Aorta (tissue), 5 donors: Measurements from ENCODE around the gene POLD2. TPM values are rescaled to one million over a fixed set of nuclear protein-coding genes. Genes with fewer than 3 reads are reported as not detected.

Experiments used
- ATAC-seq: fragments of 200-7000 bp; cut with Tn5 transposase; one replicate; pipeline ENCODE4 v1.9.1; 2022; ENCODE audit warnings: moderate library complexity; ENCODE audit not compliant: low FRiP score
- DNase-seq, 2 donors: peaks; one replicate each; pipeline ENCODE4 v3.0.0-alpha.2; 2020
- H3K27ac ChIP-seq, 2 donors: one replicate each; pipeline ENCODE4 v1.5.1; 2013; ENCODE audit warnings: low read length in 2 of 2, mild to moderate bottlenecking in 2 of 2, moderate library complexity in 2 of 2, control low read depth in 1 of 2, inconsistent platforms in 1 of 2, low read depth in 1 of 2
- H3K27me3 ChIP-seq, 2 donors: one replicate each; pipeline ENCODE4 v1.6.1; 2013; ENCODE audit warnings: control low read depth in 1 of 2, low read length in 1 of 2, mild to moderate bottlenecking in 1 of 2, moderate library complexity in 1 of 2; ENCODE audit not compliant: insufficient read depth in 2 of 2, control insufficient read depth in 1 of 2
- H3K36me3 ChIP-seq, 2 donors: one replicate each; pipeline ENCODE4 v1.6.1; 2013; ENCODE audit warnings: control low read depth in 1 of 2, low read length in 1 of 2, mild to moderate bottlenecking in 1 of 2; ENCODE audit not compliant: insufficient read depth in 2 of 2, control insufficient read depth in 1 of 2
- H3K4me1 ChIP-seq, 2 donors: one replicate each; pipeline ENCODE4 v1.6.1; 2013; ENCODE audit warnings: low read length in 2 of 2, control low read depth in 1 of 2, mild to moderate bottlenecking in 1 of 2, moderate library complexity in 1 of 2; ENCODE audit not compliant: insufficient read depth in 2 of 2, control insufficient read depth in 1 of 2
- H3K4me3 ChIP-seq, 2 donors: one replicate each; pipeline ENCODE4 v1.5.1; 2013; ENCODE audit warnings: low read length in 2 of 2, control low read depth in 1 of 2, mild to moderate bottlenecking in 1 of 2
- H3K9me3 ChIP-seq: one replicate; pipeline ENCODE4 v1.6.1; 2013; ENCODE audit warnings: mild to moderate bottlenecking, low read length; ENCODE audit not compliant: control insufficient read depth
- WGBS, 2 donors: extraction: QIAGEN DNeasy Blood & Tissue Kit; methylation state at CpG; one replicate each; pipeline ENCODE4 v1.1.7; 2013; 5-methylcytosine and 5-hydroxymethylcytosine counted together
- intact Hi-C, 2 donors: fragments of 100-400 bp; cut with DNase I; formaldehyde crosslinking; loops; one replicate each; pipeline versions ENCODE4 v1.14.2 to v1.15.0; 2022
- microRNA-seq, 2 donors: library from miRNA; unstranded; fragments of <30 nt; microRNA quantifications; one replicate each; pipeline ENCODE4 v1.2.0, GENCODE V29; 2020
- polyA plus RNA-seq, 2 donors: library from polyadenylated mRNA; stranded (reverse); fragments of 200-250 nt; gene quantifications; one replicate each; pipeline ENCODE4 v1.2.3, GENCODE V29; 2013
- total RNA-seq, 2 donors: library from RNA; stranded (reverse); fragmentation: NEBNext Ultra II Directional; extraction: Animal tissue kit (Norgen Biotek cat#: 25700); gene quantifications; one replicate each; pipeline ENCODE4 v1.2.1, GENCODE V29; 2021
- donor health status: healthy with polysubstance abuse.
- donor health status: Bipolar disorder and iron deficiency.
- donor health status: DM: no; HTN: no; CAD: no.
- donor health status: DM: no; HTN: no; CAD: no.
- donor health status: DM: yes; HTN: yes; CAD: no.

The POLD2 gene
- total and polyA plus RNA-seq, 4 donors = 31.6 to 93.1 (median 51.5) TPM

- intact Hi-C loops = no loop called here
- Histone ChIP-seq H3K9me3 (no peaks in the 10 kb centered on the region), H3K4me1 (no peaks in the 10 kb centered on the region), H3K36me3 (no peaks in the 10 kb centered on the region), H3K27me3 (no peaks in the 10 kb centered on the region), H3K4me3 (no peak overlapping the region), H3K27ac (no peak overlapping the region)
- 77 to 82% methylated on average over 11 of the region's 11 CpGs for WGBS, 2 donors
- DNase-seq = peak; percentile 44 to 47
- no peak for ATAC-seq
Observed at GRCh38 chr7:44067064-44067951, 56.0 kb downstream of the POLD2 start.

- Histone ChIP-seq H3K27ac (no peak overlapping the region), H3K4me1 (no peaks in the 10 kb centered on the region), H3K36me3 (no peaks in the 10 kb centered on the region), H3K4me3 (no peak overlapping the region), H3K27me3 (no peaks in the 10 kb centered on the region), H3K9me3 (no peaks in the 10 kb centered on the region)
- intact Hi-C loops = no loop called here
- WGBS, 2 donors = 68 to 76% methylated on average over 7 of the region's 7 CpGs
- ATAC-seq (no peak), DNase-seq (peak in 1 of 2 donors; percentile 38)
Observed at GRCh38 chr7:44066494-44067063, 56.8 kb downstream of the POLD2 start.

- 38 to 43% methylated on average over 6 of the region's 6 CpGs for WGBS, 2 donors
- intact Hi-C loops = no loop called here
- ATAC-seq = no peak
- H3K27ac ChIP-seq = no peak overlapping the region
- DNase-seq = no peak
- no peak overlapping the region for H3K4me3 ChIP-seq
- no peaks in the 10 kb centered on the region for H3K36me3 ChIP-seq
- no peaks in the 10 kb centered on the region for H3K27me3 ChIP-seq
- H3K9me3 ChIP-seq = no peaks in the 10 kb centered on the region
- no peaks in the 10 kb centered on the region for H3K4me1 ChIP-seq
Observed at GRCh38 chr7:44066111-44066460, 57.3 kb downstream of the POLD2 start.

GRCh38 chr7:44065431-44066110 is 57.8 kb downstream of the POLD2 start, which contains the start of gene PGAM2:
Gene PGAM2, minus strand, starts transcription at chr7:44065567. Its CDS starts 38 bp downstream, at chr7:44065529.
- intact Hi-C loops = no loop called here
- Histone ChIP-seq H3K9me3 (no peaks in the 10 kb centered on the region), H3K4me3 (no peak within 1 kb of the TSS), H3K27ac (no peak within 1 kb of the TSS), H3K27me3 (no peaks in the 10 kb centered on the region), H3K4me1 (no peaks in the 10 kb centered on the region), H3K36me3 (no peaks in the 10 kb centered on the region)
- whole genome bisulfite sequencing, 2 donors = 5 to 8% methylated on average over 14 of the region's 14 CpGs
- DNase-seq (peak; percentile 70 to 82), ATAC-seq (peak; percentile 58)

GRCh38 chr7:44064791-44065430 is 58.4 kb downstream of the POLD2 start:
- H3K4me1 ChIP-seq = no peaks in the 10 kb centered on the region
- no peak overlapping the region for H3K4me3 ChIP-seq
- peak; percentile 3 for ATAC-seq
- no peaks in the 10 kb centered on the region for H3K27me3 ChIP-seq
- peaks cover 0 to under 1% of the 10 kb centered on the region in 2 donors for H3K36me3 ChIP-seq
- no peaks in the 10 kb centered on the region for H3K9me3 ChIP-seq
- WGBS, 2 donors = 21 to 28% methylated on average over 33 of the region's 33 CpGs
- no peak overlapping the region for H3K27ac ChIP-seq
- DNase-seq = peak in 1 of 2 donors; percentile 76
- intact Hi-C loops = no loop called here

Small RNAs within 50 kb of the gene (microRNA-seq; reads per million reads assigned to microRNA genes)
- 0 to 1.8 reads per million in 2 donors for gene MIR6838

Other genes starting within 250 kb of the POLD2 start
- 10 to 100 TPM; 38.0 to 46.7 TPM for gene URGCP, start 217.0 kb downstream of the POLD2 start, total RNA-seq
- gene URGCP, start 217.0 kb downstream of the POLD2 start, polyA plus RNA-seq = 10 to 100 TPM in 1 of 2 donors, 1 to 10 TPM in 1; 9.1 to 24.2 TPM
- 10 to 100 TPM; 21.6 to 21.8 TPM for gene UBE2D4, start 197.1 kb downstream of the POLD2 start, total RNA-seq
- gene UBE2D4, start 197.1 kb downstream of the POLD2 start, polyA plus RNA-seq = 10 to 100 TPM; 20.0 to 40.1 TPM
- not detected for gene SPDYE1, start 125.7 kb downstream of the POLD2 start, total RNA-seq
- under 1 TPM in 1 of 2 donors, not detected in 1; 0.05 TPM for gene SPDYE1, start 125.7 kb downstream of the POLD2 start, polyA plus RNA-seq
- 100 to 1,000 TPM in 1 of 2 donors, 10 to 100 TPM in 1; 96.1 to 105 TPM for gene DBNL, start 78.8 kb downstream of the POLD2 start, total RNA-seq
- 10 to 100 TPM; 80.1 to 91.6 TPM for gene DBNL, start 78.8 kb downstream of the POLD2 start, polyA plus RNA-seq
- gene PGAM2, start 58.0 kb downstream of the POLD2 start, total RNA-seq = 1 to 10 TPM; 4.1 to 4.8 TPM
- gene PGAM2, start 58.0 kb downstream of the POLD2 start, polyA plus RNA-seq = 1 to 10 TPM; 8.0 to 9.5 TPM
- 10 to 100 TPM; 27.6 to 35.7 TPM for gene POLM, start 41.0 kb downstream of the POLD2 start, total RNA-seq
- 10 to 100 TPM in 1 of 2 donors, 1 to 10 TPM in 1; 8.4 to 35.6 TPM for gene POLM, start 41.0 kb downstream of the POLD2 start, polyA plus RNA-seq
- 1,000 to 10,000 TPM in 1 of 2 donors, 100 to 1,000 TPM in 1; 856 to 1,098 TPM for gene AEBP1, start 19.2 kb downstream of the POLD2 start, total RNA-seq
- gene AEBP1, start 19.2 kb downstream of the POLD2 start, polyA plus RNA-seq = 1,000 to 10,000 TPM in 1 of 2 donors, 100 to 1,000 TPM in 1; 293 to 2,243 TPM
- not detected for gene MYL7, start 17.8 kb upstream of the POLD2 start, total RNA-seq
- 1 to 10 TPM; 2.6 to 4.1 TPM for gene MYL7, start 17.8 kb upstream of the POLD2 start, polyA plus RNA-seq
- gene GCK, start 65.9 kb upstream of the POLD2 start, total RNA-seq = 1 to 10 TPM; 1.2 to 1.9 TPM
- gene GCK, start 65.9 kb upstream of the POLD2 start, polyA plus RNA-seq = 1 to 10 TPM; 2.1 to 6.6 TPM
- gene YKT6, start 77.4 kb upstream of the POLD2 start, total RNA-seq = 10 to 100 TPM; 55.4 to 73.1 TPM
- 10 to 100 TPM; 47.2 to 53.2 TPM for gene YKT6, start 77.4 kb upstream of the POLD2 start, polyA plus RNA-seq
- 1 to 10 TPM; 2.4 to 4.4 TPM for gene CAMK2B, start 202.0 kb upstream of the POLD2 start, total RNA-seq
- 10 to 100 TPM in 1 of 2 donors, not detected in 1; 12.8 TPM for gene CAMK2B, start 202.0 kb upstream of the POLD2 start, polyA plus RNA-seq